B cell (primary cell): ENCODE data around the gene MYOF. TPM values are rescaled to one million over a fixed set of nuclear protein-coding genes. Genes with fewer than 3 reads are reported as not detected.
A peak's percentile ranks its signal among the peaks of the same experiment; 100 is the strongest.

Experiments
- ATAC-seq: fragments of 200-7000 bp; cut with Tn5 transposase; one replicate; pipeline ENCODE4 v1.10.0; 2021; ENCODE audit warnings: low read depth, mild to moderate bottlenecking, moderate number of reproducible peaks, moderate library complexity
- CTCF ChIA-PET: fragments of 350-600 bp; sonication (Branson Sonifier 250); formaldehyde crosslinking; loops from one replicate; lab custom pipeline; 2021; ENCODE audit warnings: antibody characterized with exemption, inconsistent platforms; lab: Charles Lee
- POLR2A ChIA-PET: fragments of 350-600 bp; sonication (Branson Sonifier 250); formaldehyde crosslinking; loops from one replicate; lab custom pipeline; 2021; ENCODE audit warnings: antibody characterized with exemption; lab: Charles Lee
- DNase-seq: peaks from one replicate; pipeline ENCODE4 v3.0.0; 2013
- H2AFZ ChIP-seq: 2 replicates; pipeline ENCODE4 v1.6.1; 2012; ENCODE audit warnings: mild to moderate bottlenecking, low read depth, low read length; ENCODE audit not compliant: insufficient read depth, poor library complexity, severe bottlenecking
- H3K27ac ChIP-seq, 2 donors: 1 replicate in 1 of 2; 2 replicates in 1 of 2; pipeline ENCODE4 v1.5.1; 2012 to 2013; ENCODE audit warnings: low read length in 2 of 2, mild to moderate bottlenecking in 2 of 2, moderate library complexity in 1 of 2
- H3K27me3 ChIP-seq, 4 experiments: fragments of 200-600 bp in 1 of 4; sonication (generic) in 1 of 4; replicated peaks in 1 of 4; 1 replicate in 2 of 4; 2 replicates in 2 of 4; pipeline versions ENCODE4 v1.6.1 to v1.7.0; 2013 to 2016; ENCODE audit warnings: low read length in 3 of 4, mild to moderate bottlenecking in 2 of 4, mixed read lengths in 1 of 4, moderate library complexity in 1 of 4; ENCODE audit not compliant: insufficient read depth in 4 of 4, control insufficient read depth in 3 of 4; ENCODE audit errors: control extremely low read depth in 1 of 4
- H3K36me3 ChIP-seq, 2 experiments: replicated peaks in 1 of 2; 1 replicate in 1 of 2; 2 replicates in 1 of 2; pipeline versions ENCODE4 v1.6.1 to v1.7.1; 2013; ENCODE audit warnings: low read length in 1 of 2; ENCODE audit not compliant: insufficient read depth in 2 of 2, control insufficient read depth in 1 of 2; ENCODE audit errors: control extremely low read depth in 1 of 2, extremely low read depth in 1 of 2
- H3K4me1 ChIP-seq, 2 donors: fragments of 200-600 bp in 1 of 2; sonication (generic) in 1 of 2; 1 replicate in 1 of 2; 2 replicates in 1 of 2; pipeline versions ENCODE4 v1.5.1 to v1.6.1; 2013 to 2017; ENCODE audit warnings: low read length in 2 of 2; ENCODE audit not compliant: control insufficient read depth in 2 of 2, insufficient read depth in 2 of 2
- H3K4me2 ChIP-seq: replicated peaks from 2 replicates; pipeline ENCODE3; 2012; ENCODE audit warnings: mild to moderate bottlenecking, low read depth, low read length; ENCODE audit not compliant: poor library complexity, severe bottlenecking
- H3K4me3 ChIP-seq, 5 experiments: fragments of 200-600 bp in 1 of 5; sonication (generic) in 1 of 5; 1 replicate in 3 of 5; 2 replicates in 2 of 5; pipeline versions ENCODE4 v1.5.1 to v1.7.0; 2011 to 2016; ENCODE audit warnings: low read length in 4 of 5, mild to moderate bottlenecking in 4 of 5, low read depth in 2 of 5, control low read depth in 1 of 5, moderate library complexity in 1 of 5; ENCODE audit not compliant: insufficient read depth in 1 of 5; ENCODE audit errors: control extremely low read depth in 1 of 5, extremely low read depth in 1 of 5
- H3K79me2 ChIP-seq: fragments of 200-600 bp; sonication (generic); one replicate; pipeline ENCODE4 v1.6.0; 2016; ENCODE audit warnings: low read length; ENCODE audit not compliant: control insufficient read depth, insufficient read depth
- H3K9ac ChIP-seq: fragments of 200-600 bp; sonication (generic); 2 replicates; pipeline ENCODE4 v1.6.1; 2017; ENCODE audit warnings: mild to moderate bottlenecking, low read length, moderate library complexity
- H3K9me3 ChIP-seq, 3 donors: one replicate each; pipeline versions ENCODE4 v1.6.1 to v1.7.1; 2013; ENCODE audit warnings: low read length in 2 of 3; ENCODE audit not compliant: control insufficient read depth in 2 of 3, insufficient read depth in 1 of 3; ENCODE audit errors: control extremely low read depth in 1 of 3
- H4K20me1 ChIP-seq: 2 replicates; pipeline ENCODE4 v1.6.0; 2012; ENCODE audit warnings: mild to moderate bottlenecking, low read length; ENCODE audit not compliant: insufficient read depth, control insufficient read depth, poor library complexity, severe bottlenecking
- H3K27ac Mint-ChIP-seq: one replicate; pipeline ENCODE4 v1.8.0; 2021; ENCODE audit warnings: mixed read lengths
- H3K27me3 Mint-ChIP-seq: one replicate; pipeline ENCODE4 v1.8.0; 2021; ENCODE audit warnings: mixed read lengths
- H3K4me1 Mint-ChIP-seq: one replicate; pipeline ENCODE4 v1.8.0; 2021; ENCODE audit warnings: mixed read lengths
- H3K4me3 Mint-ChIP-seq: one replicate; pipeline ENCODE4 v1.8.0; 2021; ENCODE audit warnings: mixed read lengths
- H3K9me3 Mint-ChIP-seq: one replicate; pipeline ENCODE4 v1.8.0; 2022; ENCODE audit warnings: mixed read lengths; ENCODE audit not compliant: insufficient read depth
- CTCF ChIP-seq: fragments of 200-600 bp; IDR thresholded peaks from one replicate; pipeline ENCODE4 v1.8.0; 2022; ENCODE audit warnings: antibody characterized with exemption, mild to moderate bottlenecking
- EZH2 ChIP-seq: IDR thresholded peaks from 2 replicates; pipeline ENCODE4 v1.6.1; 2012; ENCODE audit warnings: borderline replicate concordance, low read depth, mild to moderate bottlenecking, moderate library complexity, low read length; ENCODE audit not compliant: insufficient read depth, poor library complexity, severe bottlenecking
- WGBS: methylation state at CpG from one replicate; pipeline ENCODE4 v1.1.5; 2013; ENCODE audit warnings: missing lambda C conversion rate; ENCODE audit not compliant: insufficient coverage; 5-methylcytosine and 5-hydroxymethylcytosine counted together
- intact Hi-C: fragments of 100-400 bp; cut with micrococcal nuclease; formaldehyde crosslinking; loops from one replicate; pipeline ENCODE4 v1.10.0; 2022
- polyA minus RNA-seq: library from RNA; depleted of rRNA, polyadenylated mRNA; stranded (reverse); fragments of >200 nt; gene quantifications from 2 replicates; pipeline ENCODE4 v1.2.3, GENCODE V29; 2012
- polyA plus RNA-seq: library from polyadenylated mRNA; depleted of rRNA; stranded (reverse); fragments of >200 nt; gene quantifications from 2 replicates; pipeline ENCODE4 v1.2.3, GENCODE V29; 2012
- total RNA-seq, 2 donors: library from RNA; stranded (reverse); fragments of 120-200 nt in 1 of 2; gene quantifications; 1 replicate in 1 of 2; 2 replicates in 1 of 2; pipeline versions ENCODE4 v1.2.3 to v1.2.4, GENCODE V29; 2013 to 2022

Gene MYOF
- total RNA-seq (0.07 and 0.24 TPM in 2 replicates), polyA plus RNA-seq (0.18 and 0.33 TPM in 2 replicates), polyA minus RNA-seq (1.1 and 1.4 TPM in 2 replicates)
- 1.5 TPM for total RNA-seq (2013)

- H3K27me3 Mint-ChIP-seq = peaks cover 26% of the 10 kb centered on the region
- DNase-seq (peak; percentile 80), ATAC-seq (peak; percentile 88)
- Histone ChIP-seq H3K36me3 (no peaks in the 10 kb centered on the region), H3K4me1 (peaks cover 12 to 14% of the 10 kb centered on the region in 2 donors), H2AFZ (peak within 1 kb of the TSS; percentile 71), H3K9ac (peak within 1 kb of the TSS; percentile 71), H3K4me2 (peak within 1 kb of the TSS; percentile 82), H3K79me2 (no peaks in the 10 kb centered on the region), H3K9me3 (no peaks in the 10 kb centered on the region), H3K27me3 (peaks cover 0 to 16% (median 0%) of the 10 kb centered on the region in 4 experiments), H4K20me1 (no peaks in the 10 kb centered on the region), H3K4me3 (peak within 1 kb of the TSS; percentile 43 to 92 (median 64)), H3K27ac (no peak within 1 kb of the TSS)
- TF ChIP-seq CTCF (peak; percentile 82), EZH2 (no peak)
- no peak within 1 kb of the TSS for H3K27ac Mint-ChIP-seq
- H3K4me1 Mint-ChIP-seq = peaks cover 15% of the 10 kb centered on the region
- ChIA-PET CTCF (interaction anchor here (0.6 to 11.3 kb wide), 37 partner anchors 9 to 639 kb away, joined by 3 to 342 read pairs (median 4); partner anchors contain the start of gene CEP55), POLR2A (interaction anchor here (0.5 kb wide), 1 partner anchor 1812 kb away, joined by 7 read pairs; no protein-coding TSS in a partner anchor)
- intact Hi-C loops = loop anchor here (1.0 to 10.0 kb wide), 3 partner anchors 14 to 407 kb away; partner anchors contain the start of genes CEP55 and CYP26A1
- WGBS = 2% methylated on average over 10 of the region's 27 CpGs
- no peaks in the 10 kb centered on the region for H3K9me3 Mint-ChIP-seq
- H3K4me3 Mint-ChIP-seq = peak within 1 kb of the TSS; percentile 83
Observed at GRCh38 chr10:93482145-93482834, at the start of gene MYOF. Gene MYOF, minus strand, starts transcription at chr10:93482334. Its CDS starts 140 bp downstream, at chr10:93482194.

DNA sequence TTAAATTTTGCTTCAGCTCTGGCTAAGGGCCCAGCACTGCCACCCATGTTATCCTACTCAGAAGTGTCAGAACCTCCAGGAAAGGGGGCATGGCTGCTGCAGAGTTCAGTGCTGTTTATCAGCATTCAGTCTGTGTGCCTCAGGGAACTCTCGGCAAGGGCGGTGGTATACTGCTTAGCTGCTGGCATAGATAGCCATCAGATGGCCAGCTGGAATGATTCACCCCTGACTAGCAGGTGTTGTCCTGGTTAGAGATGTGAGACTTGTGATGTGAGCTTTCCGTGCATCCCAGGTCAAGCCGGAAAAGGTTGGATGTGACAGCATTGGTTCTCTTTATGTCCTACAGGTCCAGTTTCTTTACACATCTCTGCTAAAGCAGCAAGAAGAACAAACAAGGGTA lies 36.4 kb upstream of the MYOF start:
- ATAC-seq (no peak), DNase-seq (no peak)
- no peak overlapping the region for H2AFZ ChIP-seq
- POLR2A ChIA-PET = no interaction called here
- no peaks in the 10 kb centered on the region for H3K27me3 ChIP-seq
- H3K9ac ChIP-seq = no peak overlapping the region
- no peak for TF ChIP-seq EZH2
- TF ChIP-seq CTCF = no peak
- Mint-ChIP-seq H3K9me3 (no peaks in the 10 kb centered on the region), H3K4me3 (no peak overlapping the region), H3K4me1 (peaks cover 7% of the 10 kb centered on the region), H3K27ac (no peak overlapping the region), H3K27me3 (no peaks in the 10 kb centered on the region)
- intact Hi-C loops = no loop called here
- H4K20me1 ChIP-seq = no peaks in the 10 kb centered on the region
- peaks cover 0 to 5% (median 0%) of the 10 kb centered on the region in 3 donors for H3K9me3 ChIP-seq
- peaks cover 0 to 3% of the 10 kb centered on the region in 2 donors for H3K4me1 ChIP-seq
- H3K4me3 ChIP-seq = no peak overlapping the region
- WGBS = 96% methylated on average over 4 of the region's 4 CpGs
- H3K27ac ChIP-seq = no peak overlapping the region
- no peaks in the 10 kb centered on the region for H3K79me2 ChIP-seq
- H3K4me2 ChIP-seq = no peak overlapping the region
- H3K36me3 ChIP-seq = peaks cover 0 to 2% of the 10 kb centered on the region in 2 experiments
- CTCF ChIA-PET = interaction anchor here (0.6 to 1.0 kb wide), 3 partner anchors 36 to 169 kb away, joined by 3 to 5 read pairs (median 4); partner anchors contain the start of gene MYOF
